ENCODE measurements around the gene FOXB1. TPM values are rescaled to one million over a fixed set of nuclear protein-coding genes. Genes with fewer than 3 reads are reported as not detected.

FOXB1 gene
- total and polyA plus RNA-seq, 2 experiments from 2014 or later, result 4.7 to 6.7 TPM

DNA sequence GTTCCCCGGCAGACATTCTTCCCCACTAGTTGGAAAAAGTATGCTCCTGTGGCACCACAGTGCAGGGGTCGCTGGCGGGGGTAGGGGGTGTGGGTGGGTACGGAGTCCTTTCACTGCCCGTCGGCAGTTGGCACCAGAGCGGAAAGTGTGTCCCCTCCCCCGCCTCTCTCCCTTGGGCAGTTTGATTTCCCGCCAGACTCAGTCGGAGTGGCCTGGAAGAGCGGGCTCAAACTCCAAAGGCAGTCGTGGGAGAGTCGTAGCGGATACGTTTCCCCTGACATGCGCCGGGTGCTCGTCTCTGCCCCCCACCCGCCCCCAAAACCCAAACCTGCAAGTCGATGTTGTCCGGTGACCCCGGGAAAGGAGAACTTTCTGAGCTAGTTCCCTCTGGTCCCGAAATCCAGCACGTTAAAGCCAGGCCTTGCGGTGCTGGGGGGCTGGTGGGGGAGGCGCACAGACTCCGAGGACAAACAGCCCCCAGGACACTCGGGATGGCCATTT, 4.4 kb upstream of the FOXB1 start (continued):
- TF ChIP-seq ZNF114 (CRISPR knock-in tag; IDR thresholded peaks at IDR 0.05), result no peak
- TF ChIP-seq, protein P1, sequence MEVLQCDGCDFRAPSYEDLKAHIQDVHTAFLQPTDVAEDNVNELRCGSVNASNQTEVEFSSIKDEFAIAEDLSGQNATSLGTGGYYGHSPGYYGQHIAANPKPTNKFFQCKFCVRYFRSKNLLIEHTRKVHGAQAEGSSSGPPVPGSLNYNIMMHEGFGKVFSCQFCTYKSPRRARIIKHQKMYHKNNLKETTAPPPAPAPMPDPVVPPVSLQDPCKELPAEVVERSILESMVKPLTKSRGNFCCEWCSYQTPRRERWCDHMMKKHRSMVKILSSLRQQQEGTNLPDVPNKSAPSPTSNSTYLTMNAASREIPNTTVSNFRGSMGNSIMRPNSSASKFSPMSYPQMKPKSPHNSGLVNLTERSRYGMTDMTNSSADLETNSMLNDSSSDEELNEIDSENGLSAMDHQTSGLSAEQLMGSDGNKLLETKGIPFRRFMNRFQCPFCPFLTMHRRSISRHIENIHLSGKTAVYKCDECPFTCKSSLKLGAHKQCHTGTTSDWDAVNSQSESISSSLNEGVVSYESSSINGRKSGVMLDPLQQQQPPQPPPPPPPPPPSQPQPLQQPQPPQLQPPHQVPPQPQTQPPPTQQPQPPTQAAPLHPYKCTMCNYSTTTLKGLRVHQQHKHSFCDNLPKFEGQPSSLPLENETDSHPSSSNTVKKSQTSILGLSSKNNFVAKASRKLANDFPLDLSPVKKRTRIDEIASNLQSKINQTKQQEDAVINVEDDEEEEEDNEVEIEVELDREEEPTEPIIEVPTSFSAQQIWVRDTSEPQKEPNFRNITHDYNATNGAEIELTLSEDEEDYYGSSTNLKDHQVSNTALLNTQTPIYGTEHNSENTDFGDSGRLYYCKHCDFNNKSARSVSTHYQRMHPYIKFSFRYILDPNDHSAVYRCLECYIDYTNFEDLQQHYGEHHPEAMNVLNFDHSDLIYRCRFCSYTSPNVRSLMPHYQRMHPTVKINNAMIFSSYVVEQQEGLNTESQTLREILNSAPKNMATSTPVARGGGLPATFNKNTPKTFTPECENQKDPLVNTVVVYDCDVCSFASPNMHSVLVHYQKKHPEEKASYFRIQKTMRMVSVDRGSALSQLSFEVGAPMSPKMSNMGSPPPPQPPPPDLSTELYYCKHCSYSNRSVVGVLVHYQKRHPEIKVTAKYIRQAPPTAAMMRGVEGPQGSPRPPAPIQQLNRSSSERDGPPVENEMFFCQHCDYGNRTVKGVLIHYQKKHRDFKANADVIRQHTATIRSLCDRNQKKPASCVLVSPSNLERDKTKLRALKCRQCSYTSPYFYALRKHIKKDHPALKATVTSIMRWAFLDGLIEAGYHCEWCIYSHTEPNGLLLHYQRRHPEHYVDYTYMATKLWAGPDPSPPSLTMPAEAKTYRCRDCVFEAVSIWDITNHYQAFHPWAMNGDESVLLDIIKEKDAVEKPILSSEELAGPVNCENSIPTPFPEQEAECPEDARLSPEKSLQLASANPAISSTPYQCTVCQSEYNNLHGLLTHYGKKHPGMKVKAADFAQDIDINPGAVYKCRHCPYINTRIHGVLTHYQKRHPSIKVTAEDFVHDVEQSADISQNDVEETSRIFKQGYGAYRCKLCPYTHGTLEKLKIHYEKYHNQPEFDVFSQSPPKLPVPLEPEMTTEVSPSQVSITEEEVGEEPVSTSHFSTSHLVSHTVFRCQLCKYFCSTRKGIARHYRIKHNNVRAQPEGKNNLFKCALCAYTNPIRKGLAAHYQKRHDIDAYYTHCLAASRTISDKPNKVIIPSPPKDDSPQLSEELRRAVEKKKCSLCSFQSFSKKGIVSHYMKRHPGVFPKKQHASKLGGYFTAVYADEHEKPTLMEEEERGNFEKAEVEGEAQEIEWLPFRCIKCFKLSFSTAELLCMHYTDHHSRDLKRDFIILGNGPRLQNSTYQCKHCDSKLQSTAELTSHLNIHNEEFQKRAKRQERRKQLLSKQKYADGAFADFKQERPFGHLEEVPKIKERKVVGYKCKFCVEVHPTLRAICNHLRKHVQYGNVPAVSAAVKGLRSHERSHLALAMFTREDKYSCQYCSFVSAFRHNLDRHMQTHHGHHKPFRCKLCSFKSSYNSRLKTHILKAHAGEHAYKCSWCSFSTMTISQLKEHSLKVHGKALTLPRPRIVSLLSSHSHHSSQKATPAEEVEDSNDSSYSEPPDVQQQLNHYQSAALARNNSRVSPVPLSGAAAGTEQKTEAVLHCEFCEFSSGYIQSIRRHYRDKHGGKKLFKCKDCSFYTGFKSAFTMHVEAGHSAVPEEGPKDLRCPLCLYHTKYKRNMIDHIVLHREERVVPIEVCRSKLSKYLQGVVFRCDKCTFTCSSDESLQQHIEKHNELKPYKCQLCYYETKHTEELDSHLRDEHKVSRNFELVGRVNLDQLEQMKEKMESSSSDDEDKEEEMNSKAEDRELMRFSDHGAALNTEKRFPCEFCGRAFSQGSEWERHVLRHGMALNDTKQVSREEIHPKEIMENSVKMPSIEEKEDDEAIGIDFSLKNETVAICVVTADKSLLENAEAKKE (CRISPR knock-in tag; IDR thresholded peaks at IDR 0.05), result no peak

- H3K36me3 Mint-ChIP-seq (ENCODE audit: low read depth), result no peaks in the 10 kb centered on the region
- H3K79me2 ChIP-seq (replicated peaks; ENCODE audit: insufficient read depth), result peaks cover 24% of the 10 kb centered on the region
- peak overlapping the region; percentile 28; the same call in 1 of the 2 replicates for H2AFZ ChIP-seq
- H3K4me1 Mint-ChIP-seq, result peaks cover 61% of the 10 kb centered on the region
- H3K27me3 Mint-ChIP-seq (ENCODE audit: insufficient read depth, low read depth, poor library complexity), result peaks cover 65% of the 10 kb centered on the region
- no peaks in the 10 kb centered on the region for H3K9me2 ChIP-seq (ENCODE audit: insufficient read depth)
- no peaks in the 10 kb centered on the region for H3K36me3 ChIP-seq (ENCODE audit: insufficient read depth)
- H3K4me2 ChIP-seq, result peak overlapping the region; percentile 94
- H3F3A ChIP-seq (replicated peaks; ENCODE audit: low read depth), result peaks cover 24% of the 10 kb centered on the region
- TF ChIP-seq EZH2 (IDR thresholded peaks at IDR 0.05; ENCODE audit: low read depth, unreplicated experiment) (peak; percentile 45), EZH2phosphoT487 (IDR thresholded peaks at IDR 0.05; ENCODE audit: unreplicated experiment) (no peak), ZNF114 (CRISPR knock-in tag; IDR thresholded peaks at IDR 0.05) (no peak)
- H3K4me3 Mint-ChIP-seq, result peak overlapping the region; percentile 79
- H3K27me3 ChIP-seq (ENCODE audit: insufficient read depth), result peaks cover 58% of the 10 kb centered on the region
- DNase-seq (ENCODE audit: low spot score), result peak; percentile 72
- peaks cover 42% of the 10 kb centered on the region for H3K4me1 ChIP-seq (ENCODE audit: insufficient read depth)
- no peaks in the 10 kb centered on the region for H3K9me3 Mint-ChIP-seq
- peak; percentile 6 for ATAC-seq
- 0 out of 2 replicates have a peak overlapping the region, but pooled peaks have one; percentile 27 for H3K27ac ChIP-seq (ENCODE audit: low read depth)
- 0 out of 2 replicates have a peak, but pooled peaks cover 2% of the 10 kb centered on the region for H4K20me1 ChIP-seq (replicated peaks; ENCODE audit: insufficient read depth)
- H3K4me3 ChIP-seq, result peak overlapping the region; percentile 82
- H3K27ac Mint-ChIP-seq, result no peak overlapping the region
Measured at GRCh38 chr15:60000113-60000823, 3.8 kb upstream of the FOXB1 start.
